DMS53 treated with DMSO at 0.1 percent for 48 hours (cell line): ENCODE data around the gene C16orf90.
"Not testable (repeated sequence)": the region's sequence is repeated elsewhere in the genome, so short reads cannot be mapped to it uniquely, and the experiment has no call there.

ENCODE experiments used
- DNase-seq: peaks from one replicate; lab custom pipeline; 2025; ENCODE audit not compliant: unreplicated experiment; lab: John Stamatoyannopoulos, UW

The C16orf90 gene

DNA sequence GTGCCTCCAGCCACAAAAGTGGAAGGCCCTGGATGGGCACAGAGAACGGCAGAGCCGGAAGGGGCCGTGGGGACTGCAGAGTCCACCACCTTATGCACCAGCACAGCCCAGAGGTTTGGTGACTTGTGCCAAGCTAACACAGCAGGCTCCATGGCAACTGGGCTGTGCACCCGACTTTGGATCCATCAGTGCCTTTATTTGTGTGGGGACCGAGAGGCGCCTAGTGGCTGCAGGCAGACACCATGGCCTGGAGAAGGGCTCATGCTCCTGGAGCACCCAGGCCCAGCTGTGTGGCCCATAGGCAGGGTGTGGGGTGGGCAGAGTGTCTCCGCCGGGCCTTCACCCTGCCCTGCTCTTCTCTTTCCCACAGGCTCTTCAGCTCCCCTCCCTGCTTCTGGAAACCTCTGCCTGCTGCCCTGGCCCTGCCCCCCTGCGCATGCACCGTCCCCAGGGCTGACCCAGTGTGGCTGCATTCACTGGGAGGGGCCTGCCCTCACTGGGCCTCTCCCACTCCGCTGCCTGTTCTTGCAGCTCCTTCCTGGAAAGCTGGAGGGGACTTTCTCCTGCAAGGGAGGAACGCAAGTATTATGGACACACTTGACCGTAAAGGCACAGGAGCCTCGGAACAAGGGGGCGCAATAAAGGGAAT, 10.1 kb downstream of the C16orf90 start:
- no peak for DNase-seq

DNA sequence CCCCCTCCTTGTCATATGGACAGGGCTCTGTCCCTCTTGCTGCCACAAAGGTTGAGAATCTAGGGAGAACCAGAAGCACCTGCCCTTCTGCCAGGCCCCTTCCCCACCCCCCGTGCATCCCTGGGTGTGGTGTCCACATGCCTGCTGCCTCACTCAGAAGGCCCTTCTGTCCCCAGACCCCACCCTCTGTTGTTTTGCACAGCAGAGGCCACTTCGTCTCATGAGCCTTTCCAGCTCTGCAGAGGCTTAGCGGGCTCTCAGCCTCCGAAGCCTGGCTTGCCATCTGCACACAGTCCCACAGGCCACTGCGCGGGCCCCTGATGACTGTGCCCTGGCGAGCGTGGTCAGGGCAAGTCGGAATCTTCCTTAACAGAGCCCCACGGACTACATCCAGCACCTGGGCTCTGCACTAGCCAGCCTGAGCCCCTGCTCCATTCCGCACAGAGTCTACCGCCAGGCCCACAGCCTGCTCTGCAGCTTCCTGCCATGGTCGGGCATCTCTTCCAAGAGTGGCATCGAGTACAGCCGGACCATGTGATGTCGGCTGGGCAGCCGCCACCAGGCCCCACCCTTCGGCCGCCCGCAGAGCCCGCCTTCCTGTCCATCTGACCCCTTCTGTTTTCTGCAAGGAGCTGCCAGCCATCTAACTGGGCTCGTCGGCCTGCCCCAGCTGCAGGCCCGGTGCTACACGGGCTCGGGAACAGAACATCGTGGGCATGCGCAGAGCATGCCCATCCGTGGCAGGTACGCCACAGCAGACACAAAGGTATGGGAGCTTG, 10.8 kb downstream of the C16orf90 start:
- no peak for DNase-seq

DNA sequence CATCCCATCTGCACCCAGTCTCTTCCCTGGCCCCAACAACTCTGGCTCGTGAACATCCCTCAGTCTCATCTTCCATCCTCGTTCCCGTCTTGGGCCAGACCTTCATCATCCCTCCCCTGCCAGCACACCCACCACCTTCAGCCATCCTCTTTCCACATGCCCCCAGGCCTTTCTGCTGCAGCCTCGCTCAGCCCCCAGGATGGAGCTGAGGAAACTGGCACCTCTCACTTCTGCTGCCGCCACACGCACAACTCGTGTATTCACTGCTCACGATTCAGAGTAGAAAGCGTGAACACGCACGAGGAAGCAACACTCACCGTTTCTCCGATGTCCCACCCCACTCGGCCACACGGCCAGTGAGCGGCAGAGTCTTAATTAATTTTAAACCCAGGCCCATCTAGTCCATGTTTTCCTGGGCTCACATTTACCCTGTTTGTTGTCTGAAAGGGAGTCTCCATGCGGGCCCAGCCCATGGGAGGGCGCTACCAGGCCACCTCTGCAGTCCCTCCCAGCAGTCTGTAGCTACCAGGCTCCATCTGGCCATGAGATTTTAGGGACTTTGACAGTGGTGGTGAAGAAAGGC, 12.5 kb downstream of the C16orf90 start:
- DNase-seq = no peak

GRCh38 chr16:3481696-3482658, 13.3 kb downstream of the C16orf90 start:
- no peak for DNase-seq

DNA sequence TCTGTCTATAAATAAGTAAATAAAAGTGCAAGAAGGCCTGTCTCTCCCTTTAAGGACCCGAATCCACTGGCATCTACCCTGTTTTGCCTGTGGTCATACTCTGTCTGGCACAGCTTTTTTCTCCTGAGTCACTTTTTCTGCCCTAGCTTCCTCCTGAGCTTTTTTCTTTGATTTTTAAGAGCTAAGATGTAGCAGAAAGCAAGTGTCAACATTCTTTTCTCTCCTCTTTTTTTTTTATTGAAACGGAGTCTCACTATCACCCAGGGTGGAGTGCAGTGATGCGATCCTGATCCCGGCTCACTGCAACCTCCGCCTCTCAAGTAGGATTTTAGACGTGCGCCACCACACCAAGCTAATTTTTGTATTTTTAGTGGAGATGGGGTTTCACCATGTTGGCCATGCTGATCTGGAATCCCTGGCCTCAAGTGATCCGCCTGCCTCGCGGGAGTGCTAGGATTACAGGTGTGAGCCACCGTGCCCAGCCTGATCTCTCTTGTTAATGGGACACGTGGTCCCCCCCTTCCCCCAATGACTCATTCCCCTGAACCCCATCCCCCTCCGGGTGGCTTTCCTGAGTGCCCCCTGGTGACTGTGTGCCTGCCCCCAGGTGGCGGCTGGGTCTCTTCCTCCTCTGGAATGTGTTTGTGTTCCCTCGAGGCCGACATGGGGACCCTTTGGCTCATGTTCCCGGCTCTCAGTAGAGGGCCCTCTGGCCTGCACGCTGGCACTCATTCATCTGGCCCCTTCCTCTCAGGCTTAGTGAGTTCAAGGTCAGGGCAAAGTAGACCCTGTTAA, 14.2 kb downstream of the C16orf90 start:
- no peak for DNase-seq

GRCh38 chr16:3479654-3480216, 15.6 kb downstream of the C16orf90 start:
- DNase-seq = no peak

DNA sequence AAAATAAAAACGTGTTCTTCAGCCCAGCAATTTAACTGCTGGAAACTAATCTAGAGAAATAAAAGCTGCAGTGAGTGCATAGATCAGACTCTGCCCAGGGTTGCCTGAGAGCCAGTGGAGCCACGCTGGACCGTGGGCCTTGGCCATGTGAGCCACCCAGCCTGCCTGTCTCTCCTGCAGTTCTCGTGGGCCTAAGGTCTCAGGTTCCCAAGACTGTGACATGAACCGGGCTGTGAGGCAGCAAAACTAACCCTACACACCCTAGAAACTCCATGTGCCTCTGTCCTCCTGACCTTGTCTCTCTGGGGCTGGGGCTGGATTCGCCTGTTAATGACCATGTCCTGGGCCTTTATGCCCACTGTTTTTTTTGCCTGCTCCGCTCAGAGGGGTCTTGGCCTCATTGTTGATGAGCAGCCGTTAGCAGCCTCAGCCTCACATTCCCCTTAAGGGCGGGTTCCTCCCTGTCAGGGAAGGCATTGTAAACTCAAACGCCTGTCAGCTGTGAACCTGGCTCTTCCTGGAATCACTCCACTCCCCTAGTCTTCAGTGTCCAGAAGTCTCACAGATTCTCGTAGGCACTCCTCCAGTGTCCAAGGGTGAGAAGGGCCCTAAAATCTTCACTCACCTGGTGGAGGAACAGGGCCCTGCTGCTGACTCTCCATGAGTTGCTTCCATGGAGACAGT, 16.9 kb downstream of the C16orf90 start:
- DNase-seq = no peak

GRCh38 chr16:3476409-3476808, 18.9 kb downstream of the C16orf90 start:
- DNase-seq = no peak

DNA sequence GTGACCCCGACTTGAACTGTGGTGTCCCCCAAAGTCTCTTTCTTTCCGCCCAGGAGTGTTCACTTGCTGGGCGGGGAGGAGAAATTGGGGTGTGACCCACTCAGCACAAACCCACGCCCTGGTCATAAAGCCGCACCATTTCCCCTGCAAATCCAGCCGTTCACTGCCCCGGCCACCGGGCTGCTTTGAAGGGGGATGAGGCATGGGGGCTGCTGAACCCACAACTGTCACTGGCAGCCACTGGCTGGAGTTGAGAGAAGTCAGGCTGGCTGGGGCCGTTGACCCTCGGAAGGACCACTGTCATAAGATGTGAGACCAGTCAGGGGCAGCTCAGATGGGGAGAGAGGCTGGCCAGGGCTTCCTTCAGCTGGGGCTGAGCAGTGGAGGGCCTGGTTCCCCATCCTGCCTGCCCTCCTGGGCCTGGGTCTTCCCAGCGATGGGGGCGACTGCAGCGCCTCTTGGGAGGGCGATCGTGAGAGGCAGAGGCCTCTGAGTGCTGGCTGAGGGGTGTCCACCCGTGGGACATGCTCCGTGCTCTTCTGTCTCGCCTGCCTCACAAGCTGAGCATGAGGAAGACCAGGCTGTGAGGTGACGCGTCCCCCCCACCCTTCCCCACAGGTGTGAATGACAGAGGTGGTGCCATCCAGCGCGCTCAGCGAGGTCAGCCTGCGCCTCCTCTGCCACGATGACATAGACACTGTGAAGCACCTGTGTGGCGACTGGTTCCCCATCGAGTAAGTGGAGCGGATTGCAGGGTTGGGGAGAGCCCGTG, 19.5 kb downstream of the C16orf90 start:
- no peak for DNase-seq

GRCh38 chr16:3474870-3475269, 20.4 kb downstream of the C16orf90 start:
- not testable (repeated sequence) for DNase-seq

GRCh38 chr16:3474136-3474779, 21.0 kb downstream of the C16orf90 start:
- DNase-seq = no peak

- DNase-seq = not testable (repeated sequence)
Measured at GRCh38 chr16:3473596-3473943, 21.7 kb downstream of the C16orf90 start.

GRCh38 chr16:3472878-3473595, 22.3 kb downstream of the C16orf90 start:
- DNase-seq = no peak

- DNase-seq = no peak
Measured at GRCh38 chr16:3471518-3472176, 23.6 kb downstream of the C16orf90 start.

- no peak for DNase-seq
Measured at GRCh38 chr16:3470723-3471122, 24.6 kb downstream of the C16orf90 start.

GRCh38 chr16:3469736-3470135, 25.6 kb downstream of the C16orf90 start:
- DNase-seq = no peak

DNA sequence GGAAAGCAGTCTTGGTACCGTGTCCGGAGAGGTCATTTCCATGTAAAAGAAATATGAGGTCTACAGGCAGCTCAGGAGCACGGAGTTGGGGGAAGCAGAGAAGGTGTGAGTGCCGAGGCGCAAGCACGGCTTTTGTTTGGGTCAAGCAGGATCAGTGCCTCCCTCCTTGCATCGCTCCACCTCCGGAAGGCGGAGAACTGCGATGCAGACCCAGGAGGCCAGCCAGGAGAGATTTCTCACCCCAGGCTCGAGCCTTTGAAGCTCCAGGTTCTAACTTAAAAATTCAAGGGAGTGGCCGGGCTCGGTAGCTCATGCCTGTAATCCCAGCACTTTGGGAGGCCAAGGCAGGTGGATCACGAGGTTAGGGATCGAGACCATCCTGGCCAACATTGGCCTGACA, 26.8 kb downstream of the C16orf90 start:
- DNase-seq = no peak
